PC-3 (cell line): Measurements from ENCODE around the gene KRTAP4-4. TPM values are rescaled to one million over a fixed set of nuclear protein-coding genes. Genes with fewer than 3 reads are reported as not detected.
"Not testable (repeated sequence)": the region's sequence is repeated elsewhere in the genome, so short reads cannot be mapped to it uniquely, and the experiment has no call there.

Experiments used
- ATAC-seq: fragments of 200-7000 bp; cut with Tn5 transposase; 2 replicates; pipeline ENCODE4 v1.9.1; 2020; ENCODE audit warnings: mild to moderate bottlenecking, moderate library complexity
- BruUV-seq: library from RNA; stranded (reverse); fragments of 400-500 nt; replicated peaks from 2 replicates; lab custom pipeline; 2021; lab: Mats Ljungman, UMichigan
- CTCF ChIA-PET: fragments of 300-600 bp; sonication (Branson Sonifier 250); formaldehyde crosslinking; loops from one replicate; lab custom pipeline; 2022; ENCODE audit warnings: antibody characterized with exemption; lab: Charles Lee
- POLR2A ChIA-PET: fragments of 300-600 bp; sonication (Branson Sonifier 250); formaldehyde crosslinking; loops from one replicate; lab custom pipeline; 2022; ENCODE audit warnings: antibody characterized with exemption; ENCODE audit not compliant: unreplicated experiment; lab: Charles Lee
- DNase-seq: peaks from one replicate; pipeline ENCODE4 v3.0.0-alpha.2; 2015
- H2AFZ ChIP-seq: fragments of 300-600 bp; sonication (generic); 2 replicates; pipeline ENCODE4 v1.6.0; 2016; ENCODE audit warnings: antibody characterized with exemption, low read length
- H3F3A ChIP-seq: fragments of 300-600 bp; sonication (generic); one replicate; pipeline ENCODE4 v1.6.0; 2017; ENCODE audit warnings: antibody characterized with exemption, low read length, control low read depth, mild to moderate bottlenecking; ENCODE audit not compliant: unreplicated experiment
- H3K27ac ChIP-seq: fragments of 300-600 bp; sonication (generic); 2 replicates; pipeline ENCODE4 v1.5.1; 2016; ENCODE audit warnings: mild to moderate bottlenecking, low read length
- H3K27me3 ChIP-seq: fragments of 300-600 bp; sonication (generic); 2 replicates; pipeline ENCODE4 v1.6.1; 2016; ENCODE audit warnings: low read length, mixed read lengths
- H3K36me3 ChIP-seq: fragments of 300-600 bp; sonication (generic); 2 replicates; pipeline ENCODE4 v1.6.1; 2016; ENCODE audit warnings: low read depth, mixed run types, low read length, mixed read lengths
- H3K4me1 ChIP-seq: fragments of 300-600 bp; sonication (generic); 2 replicates; pipeline ENCODE4 v1.5.1; 2016; ENCODE audit warnings: low read length; ENCODE audit not compliant: insufficient read depth
- H3K4me2 ChIP-seq: fragments of 300-600 bp; sonication (generic); 2 replicates; pipeline ENCODE4 v1.6.0; 2016; ENCODE audit warnings: low read length
- H3K4me3 ChIP-seq: fragments of 300-600 bp; sonication (generic); 2 replicates; pipeline ENCODE4 v1.5.1; 2016; ENCODE audit warnings: mild to moderate bottlenecking, low read length, mixed read lengths
- H3K79me2 ChIP-seq: fragments of 300-600 bp; sonication (generic); 2 replicates; pipeline ENCODE4 v1.6.1; 2017; ENCODE audit warnings: low read length, mixed read lengths
- H3K9ac ChIP-seq: fragments of 300-600 bp; sonication (generic); 2 replicates; pipeline ENCODE4 v1.6.0; 2016; ENCODE audit warnings: mild to moderate bottlenecking, low read length
- H3K9me2 ChIP-seq: fragments of 300-600 bp; sonication (generic); replicated peaks from 2 replicates; pipeline ENCODE4 v1.6.1; 2016; ENCODE audit warnings: mixed run types, low read length, mixed read lengths
- H3K9me3 ChIP-seq: fragments of 300-600 bp; sonication (generic); 2 replicates; pipeline ENCODE4 v1.6.1; 2016; ENCODE audit warnings: low read length, mixed read lengths
- H4K20me1 ChIP-seq: fragments of 300-600 bp; sonication (generic); 2 replicates; pipeline ENCODE4 v1.6.1; 2016; ENCODE audit warnings: low read length, mixed read lengths
- EZH2 ChIP-seq: fragments of 300-600 bp; sonication (generic); IDR thresholded peaks from one replicate; pipeline ENCODE4 v1.6.1; 2017; ENCODE audit warnings: antibody characterized with exemption, mild to moderate bottlenecking, low read length; ENCODE audit not compliant: unreplicated experiment
- EZH2phosphoT487 ChIP-seq: fragments of 300-600 bp; sonication (generic); IDR thresholded peaks from 2 replicates; pipeline ENCODE4 v1.6.1; 2018; ENCODE audit warnings: mild to moderate bottlenecking, antibody characterized with exemption, low read length, borderline replicate concordance
- intact Hi-C: fragments of 100-400 bp; cut with micrococcal nuclease; formaldehyde crosslinking; loops from 2 replicates; pipeline ENCODE4 v1.9.0; 2023
- total RNA-seq: library from RNA; depleted of rRNA; stranded (reverse); fragments of >200 nt; gene quantifications from 2 replicates; pipeline ENCODE4 v1.2.3, GENCODE V29; 2014
- TF ChIP-seq, protein P1 (sequence below): fragments of 300-600 bp; sonication (generic); conservative IDR thresholded peaks from 2 replicates; pipeline ENCODE4 v1.5.1; 2017; ENCODE audit warnings: antibody characterized with exemption, low read depth, mild to moderate bottlenecking, low read length

Gene KRTAP4-4
- total RNA-seq, 1 experiment from 2014 or later = not detected

DNA sequence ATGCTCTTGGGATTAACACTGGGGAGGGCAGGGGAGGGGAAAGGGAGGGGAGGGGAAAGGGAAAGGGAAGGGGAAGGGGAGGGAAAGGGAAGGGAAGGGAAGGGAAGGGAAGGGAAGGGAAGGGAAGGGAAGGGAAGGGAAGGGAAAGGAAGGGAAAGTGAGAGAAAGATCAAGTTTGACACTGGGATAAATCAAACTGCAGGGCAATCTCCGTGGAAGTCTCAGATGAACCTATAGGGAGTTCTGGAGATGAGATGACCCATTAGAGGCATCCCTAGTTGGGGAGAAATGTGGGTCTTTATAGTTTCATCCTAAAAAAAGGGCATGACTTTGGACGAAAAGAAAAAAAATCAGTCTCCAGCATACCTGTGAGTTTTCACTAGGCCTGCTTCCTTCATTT is 38.8 kb downstream of the KRTAP4-4 start:
- ChIA-PET CTCF (no interaction called here), POLR2A (no interaction called here)
- Histone ChIP-seq H4K20me1 (no peaks in the 10 kb centered on the region), H3K4me2 (no peak overlapping the region), H2AFZ (no peak overlapping the region), H3K9ac (no peak overlapping the region), H3K27me3 (no peaks in the 10 kb centered on the region), H3K79me2 (no peaks in the 10 kb centered on the region), H3K4me1 (peaks cover 10% of the 10 kb centered on the region), H3K9me2 (no peaks in the 10 kb centered on the region), H3F3A (no peaks in the 10 kb centered on the region), H3K36me3 (no peaks in the 10 kb centered on the region), H3K27ac (no peak overlapping the region), H3K4me3 (no peak overlapping the region), H3K9me3 (no peaks in the 10 kb centered on the region)
- no TSS peak for BruUV-seq
- DNase-seq (no peak), ATAC-seq (no peak)
- TF ChIP-seq EZH2phosphoT487 = no peak
- no peak for TF ChIP-seq EZH2
- TF ChIP-seq, protein P1, sequence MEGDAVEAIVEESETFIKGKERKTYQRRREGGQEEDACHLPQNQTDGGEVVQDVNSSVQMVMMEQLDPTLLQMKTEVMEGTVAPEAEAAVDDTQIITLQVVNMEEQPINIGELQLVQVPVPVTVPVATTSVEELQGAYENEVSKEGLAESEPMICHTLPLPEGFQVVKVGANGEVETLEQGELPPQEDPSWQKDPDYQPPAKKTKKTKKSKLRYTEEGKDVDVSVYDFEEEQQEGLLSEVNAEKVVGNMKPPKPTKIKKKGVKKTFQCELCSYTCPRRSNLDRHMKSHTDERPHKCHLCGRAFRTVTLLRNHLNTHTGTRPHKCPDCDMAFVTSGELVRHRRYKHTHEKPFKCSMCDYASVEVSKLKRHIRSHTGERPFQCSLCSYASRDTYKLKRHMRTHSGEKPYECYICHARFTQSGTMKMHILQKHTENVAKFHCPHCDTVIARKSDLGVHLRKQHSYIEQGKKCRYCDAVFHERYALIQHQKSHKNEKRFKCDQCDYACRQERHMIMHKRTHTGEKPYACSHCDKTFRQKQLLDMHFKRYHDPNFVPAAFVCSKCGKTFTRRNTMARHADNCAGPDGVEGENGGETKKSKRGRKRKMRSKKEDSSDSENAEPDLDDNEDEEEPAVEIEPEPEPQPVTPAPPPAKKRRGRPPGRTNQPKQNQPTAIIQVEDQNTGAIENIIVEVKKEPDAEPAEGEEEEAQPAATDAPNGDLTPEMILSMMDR = no peak
- intact Hi-C loops = no loop called here

DNA sequence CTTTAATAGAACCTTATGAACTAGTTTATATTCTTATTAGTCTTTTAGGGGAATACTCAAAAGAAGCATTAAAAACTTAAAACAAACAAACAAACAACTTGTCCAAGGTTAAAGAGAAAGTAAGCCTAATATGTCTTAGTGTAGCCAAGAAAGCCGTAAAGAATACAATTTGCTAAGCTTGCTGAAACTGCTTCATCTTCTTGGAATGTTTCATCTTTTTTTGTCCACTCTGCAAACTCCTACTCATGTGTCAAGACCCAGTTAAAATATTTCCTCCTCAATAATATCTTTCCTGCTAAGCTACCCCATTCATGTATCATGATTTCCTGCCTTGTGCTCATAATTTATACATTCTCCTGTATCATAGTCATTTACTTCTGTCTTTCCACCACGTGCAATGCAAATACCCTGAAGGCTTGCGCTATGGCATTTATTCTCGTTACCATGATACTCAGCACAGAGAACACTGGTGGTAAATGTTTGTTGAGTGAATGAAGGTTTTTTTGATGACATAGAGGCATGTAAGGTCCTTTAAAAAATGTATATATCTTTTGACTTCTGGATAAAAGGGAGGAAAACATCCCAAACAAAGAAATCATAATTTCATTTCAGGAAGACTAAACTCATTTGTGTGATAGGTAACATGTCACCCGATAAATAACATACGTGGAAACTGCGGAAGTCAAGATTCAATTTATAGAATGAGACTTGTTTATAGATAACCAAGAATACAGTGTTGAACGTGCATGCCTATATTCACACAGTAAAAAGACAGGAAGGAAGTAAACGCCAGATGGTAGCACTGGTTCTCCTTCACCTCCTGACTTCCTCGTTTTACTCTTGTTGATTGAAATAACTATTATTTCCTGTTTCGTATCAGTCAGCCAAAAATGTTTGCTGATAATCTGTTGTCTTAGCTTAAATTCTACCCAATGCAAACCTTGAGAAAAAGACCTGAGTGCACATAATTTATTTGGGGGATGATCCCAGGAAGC is 40.6 kb downstream of the KRTAP4-4 start:
- POLR2A ChIA-PET, H3K27me3 ChIP-seq, H3K9me3 ChIP-seq, H4K20me1 ChIP-seq, H3K9ac ChIP-seq, intact Hi-C loops, BruUV-seq, H3K9me2 ChIP-seq, H3K4me2 ChIP-seq, H3K4me3 ChIP-seq, CTCF ChIA-PET, H3K36me3 ChIP-seq, H3F3A ChIP-seq, H3K79me2 ChIP-seq, H2AFZ ChIP-seq: not testable (repeated sequence)
- peak overlapping the region; percentile 21 for H3K27ac ChIP-seq
- ATAC-seq (peak; percentile 81), DNase-seq (peak; percentile 72)
- peaks cover 10% of the 10 kb centered on the region for H3K4me1 ChIP-seq

DNA sequence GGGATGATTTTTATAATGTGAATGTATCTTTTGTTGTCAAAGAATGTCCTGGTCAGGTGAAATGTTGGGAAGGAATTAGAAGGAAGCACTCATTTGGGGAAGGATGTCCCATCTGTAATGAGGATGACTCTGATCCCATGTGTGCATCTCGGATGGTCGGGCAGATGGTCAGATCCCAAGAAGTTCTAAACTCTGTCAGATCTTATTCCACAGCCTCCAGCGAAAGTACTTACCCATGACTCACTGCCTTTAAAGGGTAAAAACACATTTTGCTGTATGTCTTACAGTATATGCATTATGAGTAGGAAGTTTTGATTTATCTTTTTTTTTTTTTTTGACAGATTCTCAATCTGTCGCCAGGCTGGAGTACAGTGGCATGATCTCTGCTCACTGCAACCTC is 41.8 kb downstream of the KRTAP4-4 start:
- Histone ChIP-seq H3K9me2 (no peaks in the 10 kb centered on the region), H3K27me3 (no peaks in the 10 kb centered on the region), H2AFZ (0 out of 2 replicates have a peak overlapping the region, but pooled peaks have one; percentile 40), H3F3A (no peaks in the 10 kb centered on the region), H3K36me3 (no peaks in the 10 kb centered on the region), H3K79me2 (no peaks in the 10 kb centered on the region), H3K4me1 (peaks cover 10% of the 10 kb centered on the region), H3K4me3 (no peak overlapping the region), H4K20me1 (no peaks in the 10 kb centered on the region), H3K9me3 (no peaks in the 10 kb centered on the region), H3K27ac (peak overlapping the region; percentile 12; the same call in 1 of the 2 replicates), H3K4me2 (no peak overlapping the region), H3K9ac (no peak overlapping the region)
- ChIA-PET CTCF (no interaction called here), POLR2A (no interaction called here)
- TF ChIP-seq, protein P1 = no peak
- TF ChIP-seq EZH2 (no peak), EZH2phosphoT487 (no peak)
- DNase-seq = peak; percentile 60
- BruUV-seq = no TSS peak
- peak; percentile 79 for ATAC-seq
- intact Hi-C loops = no loop called here

DNA sequence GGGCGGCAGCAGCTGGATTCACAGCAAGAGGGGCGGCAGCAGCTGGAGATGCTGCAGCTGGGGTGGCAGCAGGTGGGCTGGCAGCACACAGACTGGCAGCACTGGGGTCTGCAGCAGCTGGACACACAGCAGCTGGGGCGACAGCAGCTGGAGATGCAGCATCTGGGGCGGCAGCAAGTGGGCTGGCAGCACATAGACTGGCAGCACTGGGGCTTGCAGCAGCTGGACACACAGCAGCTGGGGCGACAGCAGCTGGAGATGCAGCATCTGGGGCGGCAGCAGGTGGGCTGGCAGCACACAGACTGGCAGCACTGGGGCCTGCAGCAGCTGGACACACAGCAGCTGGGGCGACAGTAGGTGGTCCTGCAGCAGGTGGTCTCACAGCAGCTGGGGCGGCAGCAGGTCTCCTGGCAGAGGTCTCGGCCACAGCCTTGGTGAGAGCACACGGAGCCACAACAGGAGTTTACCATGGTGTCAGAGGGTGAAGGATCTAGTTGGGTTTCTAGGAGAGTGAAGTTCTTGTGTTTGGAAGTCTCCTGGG is 42.6 kb downstream of the KRTAP4-4 start, which contains the start of gene KRTAP4-11:
Gene KRTAP4-11, minus strand, starts transcription at position 528 of the 541 bp plus-strand sequence. Its CDS starts 58 bp downstream, at position 470.
- H3K27me3 ChIP-seq, H3K9me2 ChIP-seq, ATAC-seq, CTCF ChIA-PET, intact Hi-C loops, H3K36me3 ChIP-seq, H3K9ac ChIP-seq, H3K9me3 ChIP-seq, H3K4me2 ChIP-seq, H3K4me3 ChIP-seq, BruUV-seq, H3K79me2 ChIP-seq, H3F3A ChIP-seq, POLR2A ChIA-PET, H4K20me1 ChIP-seq, DNase-seq: not testable (repeated sequence)
- Histone ChIP-seq H3K4me1 (peaks cover 10% of the 10 kb centered on the region), H3K27ac (peak within 1 kb of the TSS; percentile 12; the same call in 1 of the 2 replicates), H2AFZ (0 out of 2 replicates have a peak within 1 kb of the TSS, but pooled peaks have one; percentile 40)
